GM18520 (cell line): ENCODE measurements around the gene MIER1.

Experiments used
- ATAC-seq: cut with Tn5 transposase; IDR thresholded peaks from one replicate; pipeline ENCODE4 v1.9.1; 2021; ENCODE audit not compliant: unreplicated experiment

Gene MIER1

GRCh38 chr1:66996018-66996682 lies 71.4 kb downstream of the MIER1 start:
- no peak for ATAC-seq

GRCh38 chr1:66998972-66999371 lies 74.2 kb downstream of the MIER1 start:
- ATAC-seq: no peak

DNA sequence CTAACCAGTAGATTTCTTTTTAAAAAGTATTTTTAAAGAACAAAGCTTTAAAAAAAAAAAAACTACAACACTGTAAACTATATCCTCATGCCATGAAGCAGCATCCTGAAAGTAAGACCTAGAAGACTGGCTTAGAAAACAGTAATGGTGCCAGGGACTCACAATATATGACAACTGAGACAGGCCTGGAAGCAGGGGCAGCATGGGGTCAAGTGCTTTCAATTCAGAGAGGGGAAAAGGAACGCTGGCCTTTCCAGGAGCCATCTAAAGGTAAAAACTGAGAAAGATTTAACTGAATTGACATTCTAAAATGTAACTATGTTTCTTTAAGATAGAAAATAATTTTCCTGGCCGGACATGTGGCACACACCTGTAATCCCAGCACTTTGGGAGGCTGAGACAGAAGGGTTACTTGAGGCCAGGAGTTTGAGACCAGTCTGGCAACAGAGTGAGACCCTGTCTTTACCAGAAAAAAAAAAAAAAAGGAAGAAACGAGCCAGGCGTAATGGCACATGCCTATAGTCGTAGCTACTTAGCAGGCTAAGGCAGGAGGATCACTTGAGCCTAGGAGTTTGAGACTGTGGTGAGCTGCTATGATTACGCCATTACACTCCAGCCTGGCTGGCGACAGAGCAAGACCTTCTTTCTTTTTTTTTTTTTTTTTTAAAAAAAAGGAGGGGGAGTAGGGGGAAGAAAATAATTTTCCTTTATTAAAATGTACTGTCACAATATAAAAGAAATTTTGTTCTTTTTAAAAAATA lies 75.0 kb downstream of the MIER1 start:
- no peak for ATAC-seq

- no peak for ATAC-seq
These were observed 77.1 kb downstream of the MIER1 start for GRCh38 chr1:67001682-67002425.

- no peak for ATAC-seq
These were observed 79.4 kb downstream of the MIER1 start for GRCh38 chr1:67004176-67004575.

GRCh38 chr1:67005068-67005467 lies 80.3 kb downstream of the MIER1 start:
- no peak for ATAC-seq

GRCh38 chr1:67009792-67010191 lies 85.0 kb downstream of the MIER1 start:
- ATAC-seq: no peak

DNA sequence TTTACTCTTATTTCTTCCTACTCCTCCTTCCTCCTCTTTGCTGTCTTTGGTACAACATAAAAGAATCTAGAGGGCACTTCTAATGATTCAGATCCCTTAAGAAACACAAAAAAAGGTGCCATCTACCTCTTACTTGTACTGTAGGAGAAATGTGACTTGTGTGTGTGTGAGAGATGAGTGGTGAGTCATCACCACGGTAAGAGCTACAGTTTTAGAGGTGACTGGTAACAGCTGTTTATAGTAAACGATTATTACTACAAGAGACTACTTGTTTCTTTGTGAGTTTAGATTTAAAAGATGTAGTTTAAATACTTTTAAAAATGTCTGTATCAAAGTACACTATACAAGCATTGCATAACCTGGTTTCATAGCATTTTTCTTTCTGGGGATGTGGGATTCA lies 88.8 kb downstream of the MIER1 start:
- ATAC-seq: peak; percentile 55

GRCh38 chr1:67018574-67018973 lies 93.8 kb downstream of the MIER1 start:
- no peak for ATAC-seq

DNA sequence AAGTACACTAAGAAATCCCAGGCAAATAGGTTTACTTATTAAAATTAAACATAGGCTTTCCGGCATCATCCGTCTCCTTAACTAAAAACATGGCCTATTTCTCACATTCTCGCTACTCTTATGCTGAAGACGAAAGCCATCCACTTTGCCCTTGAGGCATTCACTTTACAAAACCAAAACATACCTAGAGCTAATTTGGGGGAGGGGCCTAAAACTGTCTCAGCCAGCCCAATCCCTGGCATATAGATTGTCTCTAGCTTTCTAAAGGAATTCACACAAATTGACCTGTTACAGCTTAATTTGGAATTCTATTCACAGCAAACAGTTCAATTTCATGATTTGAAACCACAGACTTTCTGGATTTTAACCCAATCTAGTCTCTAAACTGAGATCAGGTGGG lies 94.3 kb downstream of the MIER1 start:
- ATAC-seq: no peak

DNA sequence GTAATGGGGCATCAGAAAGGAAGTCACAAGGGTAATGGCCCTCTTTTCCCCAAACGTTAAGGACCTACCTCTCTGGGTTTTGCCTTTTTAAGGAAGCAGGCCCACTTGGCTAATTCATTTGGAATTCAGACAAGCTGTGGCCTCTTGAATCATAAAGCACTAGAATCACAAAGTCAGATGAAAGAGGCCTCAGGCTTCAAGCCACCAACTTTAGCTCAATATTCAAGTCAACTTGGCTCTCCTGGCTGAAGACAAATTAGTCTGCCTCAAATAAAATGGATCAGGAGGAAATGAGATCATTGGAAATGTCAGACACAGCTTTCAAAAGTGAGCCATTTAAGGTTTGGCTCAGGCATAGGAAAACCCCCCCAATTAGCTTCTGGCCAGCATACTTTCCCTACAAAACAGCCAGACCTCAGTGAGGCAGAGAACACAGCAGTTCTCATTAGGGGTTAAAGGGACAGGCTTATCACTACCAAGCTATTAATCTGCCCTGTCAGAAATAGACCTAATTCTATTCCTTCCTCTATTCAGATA lies 94.9 kb downstream of the MIER1 start:
- no peak for ATAC-seq

GRCh38 chr1:67020304-67020703 lies 95.5 kb downstream of the MIER1 start:
- ATAC-seq: no peak

GRCh38 chr1:67020765-67021164 lies 96.0 kb downstream of the MIER1 start:
- ATAC-seq: no peak

DNA sequence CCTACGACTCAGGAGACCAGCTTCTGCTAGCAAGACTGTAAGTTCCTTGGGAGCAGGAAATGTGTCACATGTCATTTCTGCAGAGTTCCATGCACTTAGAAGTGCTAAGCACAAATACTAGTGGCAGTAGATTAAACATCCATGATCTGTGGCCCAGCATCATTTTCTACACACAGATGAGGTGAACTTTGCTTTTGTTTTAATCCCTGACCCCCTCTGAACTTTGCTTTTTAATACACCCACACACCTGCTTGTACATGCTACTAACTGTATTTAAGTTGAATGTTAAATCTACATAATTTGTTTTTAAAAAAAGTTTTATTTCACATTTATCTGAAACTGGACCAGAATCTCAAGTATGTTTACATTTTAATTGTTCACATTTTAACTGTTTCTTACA lies 104.7 kb downstream of the MIER1 start:
- ATAC-seq: no peak

DNA sequence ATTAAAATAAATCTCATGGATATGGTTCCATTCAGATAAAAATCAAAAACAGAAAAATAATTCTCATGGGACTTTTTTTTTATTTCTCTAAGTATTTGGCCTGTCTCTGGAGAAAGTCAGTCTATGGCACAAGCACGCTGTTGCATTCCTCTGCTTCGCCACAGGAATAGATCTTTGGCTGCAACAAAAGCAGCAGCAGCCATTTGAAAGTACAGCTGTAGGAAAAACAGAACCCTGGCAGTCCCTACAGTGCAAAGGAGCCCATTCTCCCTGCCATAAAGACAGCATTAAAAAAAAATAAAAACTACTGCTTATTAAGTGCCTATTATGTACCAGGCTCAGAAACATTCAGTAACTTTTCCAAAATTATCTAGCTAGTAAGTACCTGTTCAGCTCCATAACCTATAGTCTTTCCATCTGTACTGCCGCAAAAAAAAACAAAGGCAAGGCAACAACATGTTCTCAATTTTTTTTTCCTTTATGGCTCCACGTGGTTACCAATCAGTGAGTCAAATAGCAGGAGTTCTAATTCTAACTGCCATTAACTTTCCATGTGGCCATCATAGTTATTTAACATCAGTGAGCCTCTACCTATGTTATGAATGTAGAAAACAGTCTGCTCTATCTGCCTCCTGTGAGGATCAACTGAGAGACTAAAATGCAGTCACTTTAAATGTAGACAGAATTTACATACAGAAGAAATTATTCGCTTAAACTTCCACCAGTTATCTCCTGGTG lies 106.5 kb downstream of the MIER1 start:
- ATAC-seq: no peak

GRCh38 chr1:67031859-67032247 lies 107.1 kb downstream of the MIER1 start:
- no peak for ATAC-seq
